K562 (cell line): ENCODE data around the gene FIBP. TPM values are rescaled to one million over a fixed set of nuclear protein-coding genes. Genes with fewer than 3 reads are reported as not detected.

ENCODE experiments used
- ATF1 ChIP-seq, 2 experiments: fragments of 450-650 bp in 1 of 2; IDR thresholded peaks; 2 replicates each; pipeline ENCODE4 v1.6.1; 2016; ENCODE audit warnings: missing compliant biosample characterization in 1 of 2, missing genetic modification characterization in 1 of 2
- CBX1 ChIP-seq: sonication (generic); IDR thresholded peaks from 2 replicates; pipeline ENCODE4 v1.6.1; 2016; ENCODE audit warnings: antibody characterized with exemption, low read depth, mild to moderate bottlenecking
- CSDE1 ChIP-seq, 2 experiments: fragments of 450-650 bp; IDR thresholded peaks; 2 replicates each; pipeline ENCODE4 v1.6.1; 2016; ENCODE audit warnings: mild to moderate bottlenecking in 1 of 2
- DPF2 ChIP-seq: fragments of 450-650 bp; IDR thresholded peaks from 2 replicates; pipeline ENCODE4 v1.6.1; 2016
- EGR1 ChIP-seq: fragments of 450-650 bp; conservative IDR thresholded peaks from 2 replicates; pipeline ENCODE4 v1.6.1; 2017; ENCODE audit warnings: mild to moderate bottlenecking
- HMGN3 ChIP-seq: IDR thresholded peaks from 2 replicates; pipeline ENCODE4 v1.6.1; 2011; ENCODE audit warnings: borderline replicate concordance, low read depth, mild to moderate bottlenecking, mixed read lengths, low read length; ENCODE audit not compliant: insufficient read length; ENCODE audit errors: extremely low read depth
- IFI16 ChIP-seq: fragments of 250-450 bp; sonication (Bioruptor Pico); IDR thresholded peaks from 2 replicates; pipeline ENCODE4 v2.1.2; 2022; ENCODE audit warnings: mild to moderate bottlenecking, inconsistent platforms
- JUND ChIP-seq, 2 experiments: IDR thresholded peaks; 2 replicates in 1 of 2; 3 replicates in 1 of 2; pipeline ENCODE4 v1.6.1; 2011; ENCODE audit warnings: borderline replicate concordance in 2 of 2, low read depth in 2 of 2, low read length in 2 of 2, improper control_type of control experiment in 1 of 2, missing biosample characterization in 1 of 2, missing genetic modification characterization in 1 of 2, missing genetic modification reagents in 1 of 2
- KDM2B ChIP-seq: fragments of 250-450 bp; sonication (Bioruptor Pico); IDR thresholded peaks from 2 replicates; pipeline ENCODE4 v1.8.0; 2021; ENCODE audit warnings: mild to moderate bottlenecking, moderate library complexity
- MAFK ChIP-seq: IDR thresholded peaks from 2 replicates; pipeline ENCODE4 v1.6.1; 2011; ENCODE audit warnings: low read length, improper control_type of control experiment
- MCM3 ChIP-seq: fragments of 450-650 bp; IDR thresholded peaks from 2 replicates; pipeline ENCODE4 v1.6.1; 2016
- MXI1 ChIP-seq: IDR thresholded peaks from 2 replicates; pipeline ENCODE4 v1.6.1; 2011; ENCODE audit warnings: low read depth, mild to moderate bottlenecking, improper control_type of control experiment, low read length
- NELFE ChIP-seq: IDR thresholded peaks from 2 replicates; pipeline ENCODE4 v1.6.1; 2011; ENCODE audit warnings: mild to moderate bottlenecking; ENCODE audit not compliant: insufficient read depth, insufficient read length
- NFE2 ChIP-seq: IDR thresholded peaks from 2 replicates; pipeline ENCODE4 v1.6.1; 2014; ENCODE audit warnings: antibody characterized with exemption, low read depth
- OTX1 ChIP-seq: fragments of 450-650 bp; formaldehyde crosslinking; IDR thresholded peaks from 2 replicates; pipeline ENCODE4 v1.4.0; 2022; ENCODE audit warnings: mild to moderate bottlenecking
- POLR2G ChIP-seq: fragments of 200-400 bp; formaldehyde crosslinking; IDR thresholded peaks from 2 replicates; pipeline ENCODE4 v1.6.1; 2017; ENCODE audit warnings: low read depth, mild to moderate bottlenecking, antibody characterized with exemption, low read length, moderate library complexity
- PTRF ChIP-seq: fragments of 450-650 bp; IDR thresholded peaks from 2 replicates; pipeline ENCODE4 v1.6.1; 2016; ENCODE audit warnings: mild to moderate bottlenecking, missing genetic modification characterization, missing compliant biosample characterization
- RBBP5 ChIP-seq: fragments of 200-600 bp; sonication (generic); IDR thresholded peaks from 2 replicates; pipeline ENCODE4 v1.6.1; 2012; ENCODE audit warnings: borderline replicate concordance, mild to moderate bottlenecking, low read length, control low read depth, inconsistent platforms; ENCODE audit not compliant: insufficient read depth, poor library complexity, severe bottlenecking
- RNF2 ChIP-seq: sonication (generic); IDR thresholded peaks from 2 replicates; pipeline ENCODE4 v1.6.1; 2016
- SMARCA4 ChIP-seq: fragments of 450-650 bp; IDR thresholded peaks from 2 replicates; pipeline ENCODE4 v1.6.1; 2016
- SMARCE1 ChIP-seq: fragments of 450-650 bp; IDR thresholded peaks from 2 replicates; pipeline ENCODE4 v1.7.1; 2016; ENCODE audit warnings: mild to moderate bottlenecking
- SMC3 ChIP-seq: conservative IDR thresholded peaks from 2 replicates; pipeline ENCODE4 v1.6.1; 2011; ENCODE audit warnings: low read depth, low read length, improper control_type of control experiment; ENCODE audit not compliant: insufficient read depth
- SNAPC5 ChIP-seq: fragments of 250-450 bp; sonication (Bioruptor Pico); IDR thresholded peaks from 2 replicates; pipeline ENCODE4 v1.8.0; 2021; ENCODE audit warnings: moderate library complexity, mild to moderate bottlenecking, inconsistent platforms
- TSC22D4 ChIP-seq: fragments of 450-650 bp; IDR thresholded peaks from 2 replicates; pipeline ENCODE4 v1.6.1; 2016; ENCODE audit warnings: missing genetic modification characterization, missing biosample characterization, control low read depth
- ZNF263 ChIP-seq: sonication (generic); formaldehyde crosslinking; IDR thresholded peaks from 2 replicates; pipeline ENCODE4 v1.8.0; 2022; ENCODE audit warnings: mild to moderate bottlenecking, missing genetic modification reagents, borderline replicate concordance
- ZNF436 ChIP-seq: fragments of 250-450, 450-650 bp; sonication (Bioruptor Pico); formaldehyde crosslinking; IDR thresholded peaks from 2 replicates; pipeline ENCODE4 v1.7.0; 2020; ENCODE audit warnings: mild to moderate bottlenecking
- ZNF830 ChIP-seq: fragments of 250-450 bp; sonication (Bioruptor Pico); IDR thresholded peaks from 2 replicates; pipeline ENCODE4 v1.5.0; 2021; ENCODE audit warnings: mild to moderate bottlenecking
- polyA plus RNA-seq, 8 experiments: library from polyadenylated mRNA; depleted of rRNA in 4 of 8; stranded (reverse) in 5 of 8; unstranded in 3 of 8; fragments of >200 nt; fragmentation: Nextera tagmentation in 2 of 8; fragmentation: Illumina TruSeq in 1 of 8; extraction: Ambion mirVana in 2 of 8; extraction: Trizol in 1 of 8; gene quantifications; 2 replicates each; pipeline versions ENCODE4 v1.2.1 to v1.2.3, GENCODE V29; 2011 to 2014; ENCODE audit warnings: inconsistent platforms in 1 of 8, missing spikeins in 1 of 8
- total RNA-seq, 7 experiments: library from RNA; depleted of rRNA in 6 of 7; stranded (reverse); fragments of >200 nt in 6 of 7; fragmentation: Illumina TruSeq in 2 of 7; extraction: Trizol in 2 of 7; gene quantifications; 2 replicates each; pipeline versions ENCODE4 v1.2.1 to v1.2.3, GENCODE V29; 2011 to 2021; ENCODE audit warnings: low replicate concordance in 1 of 7
- TF ChIP-seq, protein P1 (sequence below): fragments of 250-450 bp; sonication (Bioruptor Pico); IDR thresholded peaks from 2 replicates; pipeline ENCODE4 v1.5.0; 2021; ENCODE audit warnings: mild to moderate bottlenecking, borderline replicate concordance
- TF ChIP-seq, protein P2 (sequence below): fragments of 450-650 bp; IDR thresholded peaks from 2 replicates; pipeline ENCODE4 v1.6.1; 2016; ENCODE audit warnings: low read depth, mild to moderate bottlenecking, moderate library complexity
- TF ChIP-seq, protein P3 (sequence below): sonication (generic); formaldehyde crosslinking; IDR thresholded peaks from 2 replicates; pipeline ENCODE4 v1.9.0; 2022; ENCODE audit warnings: mild to moderate bottlenecking, missing genetic modification reagents

Gene FIBP
- total and polyA plus RNA-seq, 9 of the 15 experiments (the other 6 are each of a cell fraction or from before 2014, with no cell fraction given) = 41.2 to 79.2 (median 48.6) TPM

GRCh38 chr11:65915821-65916251 is 27.6 kb upstream of the FIBP start (continued):
- TF ChIP-seq, protein P1, sequence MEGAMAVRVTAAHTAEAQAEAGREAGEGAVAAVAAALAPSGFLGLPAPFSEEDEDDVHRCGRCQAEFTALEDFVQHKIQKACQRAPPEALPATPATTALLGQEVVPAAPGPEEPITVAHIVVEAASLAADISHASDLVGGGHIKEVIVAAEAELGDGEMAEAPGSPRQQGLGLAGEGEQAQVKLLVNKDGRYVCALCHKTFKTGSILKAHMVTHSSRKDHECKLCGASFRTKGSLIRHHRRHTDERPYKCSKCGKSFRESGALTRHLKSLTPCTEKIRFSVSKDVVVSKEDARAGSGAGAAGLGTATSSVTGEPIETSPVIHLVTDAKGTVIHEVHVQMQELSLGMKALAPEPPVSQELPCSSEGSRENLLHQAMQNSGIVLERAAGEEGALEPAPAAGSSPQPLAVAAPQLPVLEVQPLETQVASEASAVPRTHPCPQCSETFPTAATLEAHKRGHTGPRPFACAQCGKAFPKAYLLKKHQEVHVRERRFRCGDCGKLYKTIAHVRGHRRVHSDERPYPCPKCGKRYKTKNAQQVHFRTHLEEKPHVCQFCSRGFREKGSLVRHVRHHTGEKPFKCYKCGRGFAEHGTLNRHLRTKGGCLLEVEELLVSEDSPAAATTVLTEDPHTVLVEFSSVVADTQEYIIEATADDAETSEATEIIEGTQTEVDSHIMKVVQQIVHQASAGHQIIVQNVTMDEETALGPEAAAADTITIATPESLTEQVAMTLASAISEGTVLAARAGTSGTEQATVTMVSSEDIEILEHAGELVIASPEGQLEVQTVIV (CRISPR knock-in tag) = no peak
- TF ChIP-seq JUND (IDR thresholded peaks at IDR 0.05; ENCODE audit: borderline replicate concordance, low read depth, low read length) (peak; percentile 71), JUND (tag; IDR thresholded peaks at IDR 0.05; ENCODE audit: borderline replicate concordance, low read depth, low read length) (no peak), SMARCA4 (peak; percentile 51; the same call in 1 of the 2 replicates), SMC3 (no peak), MCM3 (no peak), RNF2 (no peak), POLR2G (peak; percentile 60), TSC22D4 (no peak), PTRF (tag) (no peak), ZNF436 (no peak), DPF2 (peak; percentile 38; the same call in 1 of the 2 replicates), NFE2 (peak; percentile 77), ZNF830 (CRISPR knock-in tag) (no peak), EGR1 (no peak), MXI1 (no peak), IFI16 (no peak), SNAPC5 (CRISPR knock-in tag) (no peak), RBBP5 (no peak), CSDE1 (IDR thresholded peaks at IDR 0.05) (no peak), CBX1 (no peak), SMARCE1 (peak; percentile 36; the same call in 1 of the 2 replicates), ATF1 (CRISPR knock-in tag; IDR thresholded peaks at IDR 0.05) (no peak), ATF1 (tag; IDR thresholded peaks at IDR 0.05) (no peak), KDM2B (no peak), MAFK (peak; percentile 45; the same call in 1 of the 2 replicates), ZNF263 (no peak), OTX1 (CRISPR knock-in tag) (no peak), HMGN3 (peak; percentile 50), NELFE (no peak)
- TF ChIP-seq, protein P2, sequence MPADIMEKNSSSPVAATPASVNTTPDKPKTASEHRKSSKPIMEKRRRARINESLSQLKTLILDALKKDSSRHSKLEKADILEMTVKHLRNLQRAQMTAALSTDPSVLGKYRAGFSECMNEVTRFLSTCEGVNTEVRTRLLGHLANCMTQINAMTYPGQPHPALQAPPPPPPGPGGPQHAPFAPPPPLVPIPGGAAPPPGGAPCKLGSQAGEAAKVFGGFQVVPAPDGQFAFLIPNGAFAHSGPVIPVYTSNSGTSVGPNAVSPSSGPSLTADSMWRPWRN = no peak
- TF ChIP-seq, protein P3, sequence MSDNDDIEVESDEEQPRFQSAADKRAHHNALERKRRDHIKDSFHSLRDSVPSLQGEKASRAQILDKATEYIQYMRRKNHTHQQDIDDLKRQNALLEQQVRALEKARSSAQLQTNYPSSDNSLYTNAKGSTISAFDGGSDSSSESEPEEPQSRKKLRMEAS (CRISPR knock-in tag) = no peak
